CD4-positive, alpha-beta T cell (primary cell): ENCODE results near the gene PTP4A1. TPM values are rescaled to one million over a fixed set of nuclear protein-coding genes. Genes with fewer than 3 reads are reported as not detected.
"Not testable (repeated sequence)": the region's sequence is repeated elsewhere in the genome, so short reads cannot be mapped to it uniquely, and the experiment has no call there.

Experiments
- ATAC-seq: fragments of 200-7000 bp; cut with Tn5 transposase; one replicate; pipeline ENCODE4 v1.10.0; 2022; ENCODE audit warnings: mild to moderate bottlenecking; ENCODE audit not compliant: poor library complexity
- CTCF ChIA-PET: fragments of 350-600 bp; sonication (Branson Sonifier 250); formaldehyde crosslinking; loops from one replicate; lab custom pipeline; 2021; ENCODE audit warnings: antibody characterized with exemption, inconsistent platforms; lab: Charles Lee
- POLR2A ChIA-PET: fragments of 350-600 bp; sonication (Branson Sonifier 250); formaldehyde crosslinking; loops from one replicate; lab custom pipeline; 2021; ENCODE audit warnings: antibody characterized with exemption, inconsistent platforms; lab: Charles Lee
- DNase-seq, 14 experiments: peaks; one replicate each; pipeline ENCODE4 v3.0.0-alpha.2; 2013 to 2020; ENCODE audit warnings: mixed read lengths in 2 of 14
- H3K27ac ChIP-seq, 2 donors: one replicate each; pipeline versions ENCODE4 v1.5.1 to v1.7.0; 2013; ENCODE audit warnings: low read length in 2 of 2, low read depth in 1 of 2, mild to moderate bottlenecking in 1 of 2
- H3K27me3 ChIP-seq, 2 experiments: 1 replicate in 1 of 2; 2 replicates in 1 of 2; pipeline versions ENCODE4 v1.6.1 to v1.7.0; 2013; ENCODE audit warnings: low read length in 2 of 2, control low read depth in 1 of 2, mild to moderate bottlenecking in 1 of 2, moderate library complexity in 1 of 2; ENCODE audit not compliant: insufficient read depth in 2 of 2, control insufficient read depth in 1 of 2
- H3K36me3 ChIP-seq: one replicate; pipeline ENCODE4 v1.6.1; 2013; ENCODE audit warnings: low read length, control low read depth; ENCODE audit not compliant: insufficient read depth
- H3K4me1 ChIP-seq: one replicate; pipeline ENCODE4 v1.6.1; 2013; ENCODE audit warnings: low read length, control low read depth; ENCODE audit not compliant: insufficient read depth
- H3K4me3 ChIP-seq: one replicate; pipeline ENCODE4 v1.5.1; 2013; ENCODE audit warnings: mild to moderate bottlenecking, low read length, moderate library complexity
- H3K9me3 ChIP-seq, 2 experiments: 1 replicate in 1 of 2; 2 replicates in 1 of 2; pipeline versions ENCODE4 v1.6.1 to v1.7.0; 2013; ENCODE audit warnings: low read length in 2 of 2, mild to moderate bottlenecking in 2 of 2, control low read depth in 1 of 2, moderate library complexity in 1 of 2; ENCODE audit not compliant: control insufficient read depth in 1 of 2, insufficient read depth in 1 of 2
- H3K27ac Mint-ChIP-seq: one replicate; pipeline ENCODE4 v1.8.0; 2020; ENCODE audit warnings: mixed read lengths
- H3K27me3 Mint-ChIP-seq: one replicate; pipeline ENCODE4 v1.8.0; 2021; ENCODE audit warnings: mixed read lengths
- H3K36me3 Mint-ChIP-seq: one replicate; pipeline ENCODE4 v1.8.0; 2021; ENCODE audit warnings: low read depth, mixed read lengths
- H3K4me1 Mint-ChIP-seq: one replicate; pipeline ENCODE4 v1.8.0; 2021; ENCODE audit warnings: low read depth, mixed read lengths
- H3K4me3 Mint-ChIP-seq: one replicate; pipeline ENCODE4 v1.8.0; 2020; ENCODE audit warnings: mild to moderate bottlenecking, mixed read lengths
- H3K9me3 Mint-ChIP-seq: one replicate; pipeline ENCODE4 v1.8.0; 2020; ENCODE audit warnings: mixed read lengths
- CTCF ChIP-seq: fragments of 200-600 bp; IDR thresholded peaks from one replicate; pipeline ENCODE4 v1.8.0; 2022; ENCODE audit warnings: antibody characterized with exemption, mild to moderate bottlenecking
- intact Hi-C, 2 experiments: fragments of 100-400 bp; cut with DNase I in 1 of 2; cut with micrococcal nuclease in 1 of 2; formaldehyde crosslinking; loops; one replicate each; pipeline versions ENCODE4 v1.15.1 to v1.9.0; 2023 to 2025; cut with DNase I, micrococcal nuclease
- total RNA-seq, 174 experiments: library from RNA in 2 of 174; stranded (reverse) in 2 of 174; gene quantifications; one replicate each; pipeline ENCODE4 v1.2.3 and lab custom pipeline; 2021 to 2026

The PTP4A1 gene
- total RNA-seq, 2 experiments from 2014 or later = 254 to 258 TPM

GRCh38 chr6:63584125-63584514, 11.8 kb downstream of the PTP4A1 start:
- DNase-seq = no peak
- H3K9me3 Mint-ChIP-seq = no peaks in the 10 kb centered on the region

GRCh38 chr6:63584566-63584965, 12.3 kb downstream of the PTP4A1 start:
- H3K27me3 ChIP-seq = no peaks in the 10 kb centered on the region
- intact Hi-C loops = no loop called here
- POLR2A ChIA-PET = interaction anchor here (1.4 kb wide), 1 partner anchor 51 kb away, joined by 4 read pairs; the partner anchor contains the start of gene PHF3
- H3K4me3 Mint-ChIP-seq = no peak overlapping the region
- CTCF ChIA-PET = interaction anchor here (1.4 kb wide), 1 partner anchor 10 kb away, joined by 4 read pairs; no protein-coding TSS in a partner anchor
- no peaks in the 10 kb centered on the region for H3K27me3 Mint-ChIP-seq
- no peaks in the 10 kb centered on the region for H3K4me1 ChIP-seq
- no peak overlapping the region for H3K4me3 ChIP-seq
- H3K27ac ChIP-seq = no peak overlapping the region
- H3K27ac Mint-ChIP-seq = no peak overlapping the region
- H3K36me3 Mint-ChIP-seq = peaks cover 37% of the 10 kb centered on the region
- no peak for DNase-seq
- ATAC-seq = no peak
- H3K9me3 ChIP-seq = no peaks in the 10 kb centered on the region
- peaks cover 14% of the 10 kb centered on the region for H3K36me3 ChIP-seq
- H3K4me1 Mint-ChIP-seq = no peaks in the 10 kb centered on the region
- no peaks in the 10 kb centered on the region for H3K9me3 Mint-ChIP-seq
- TF ChIP-seq CTCF = no peak

More at GRCh38 chr6:63584125-63584514, 11.8 kb downstream of the PTP4A1 start:
- Mint-ChIP-seq H3K4me3 (no peak overlapping the region), H3K36me3 (peaks cover 41% of the 10 kb centered on the region), H3K4me1 (no peaks in the 10 kb centered on the region), H3K27me3 (no peaks in the 10 kb centered on the region), H3K27ac (no peak overlapping the region)
- POLR2A ChIA-PET = interaction anchor here (0.8 to 1.4 kb wide), 3 partner anchors 11 to 53 kb away, joined by 3 to 5 read pairs (median 4); partner anchors contain the start of gene PHF3
- H3K27ac ChIP-seq = no peak overlapping the region
- no peak for TF ChIP-seq CTCF
- H3K27me3 ChIP-seq = no peaks in the 10 kb centered on the region
- no peak overlapping the region for H3K4me3 ChIP-seq
- CTCF ChIA-PET = interaction anchor here (1.4 kb wide), 1 partner anchor 10 kb away, joined by 4 read pairs; no protein-coding TSS in a partner anchor
- H3K9me3 ChIP-seq = no peaks in the 10 kb centered on the region
- H3K4me1 ChIP-seq = no peaks in the 10 kb centered on the region
- peaks cover 18% of the 10 kb centered on the region for H3K36me3 ChIP-seq
- no peak for ATAC-seq
- intact Hi-C loops = no loop called here

- H3K4me1 ChIP-seq, DNase-seq, H3K27ac Mint-ChIP-seq, H3K27me3 ChIP-seq, H3K27ac ChIP-seq, H3K9me3 ChIP-seq, H3K4me3 Mint-ChIP-seq, H3K4me1 Mint-ChIP-seq, H3K4me3 ChIP-seq, ATAC-seq, H3K9me3 Mint-ChIP-seq, CTCF ChIA-PET, H3K27me3 Mint-ChIP-seq, POLR2A ChIA-PET, H3K36me3 ChIP-seq: not testable (repeated sequence)
- intact Hi-C loops = loop anchor here in 1 of 2 experiments (5.0 kb wide), 1 partner anchor 122 kb away; no protein-coding TSS in a partner anchor
- peaks cover 26% of the 10 kb centered on the region for H3K36me3 Mint-ChIP-seq
Measured at GRCh38 chr6:63585652-63586051, 13.4 kb downstream of the PTP4A1 start.

- H3K27me3 Mint-ChIP-seq = peaks cover 12% of the 10 kb centered on the region
- no peak for TF ChIP-seq CTCF
- intact Hi-C loops = loop anchor here in 1 of 2 experiments (5.0 kb wide), 1 partner anchor 117 kb away; no protein-coding TSS in a partner anchor
Measured at GRCh38 chr6:63589952-63590411, 17.7 kb downstream of the PTP4A1 start.

More at GRCh38 chr6:63589952-63590411, 17.7 kb downstream of the PTP4A1 start:
- ChIA-PET POLR2A (no interaction called here), CTCF (no interaction called here)
- Mint-ChIP-seq H3K4me1 (no peaks in the 10 kb centered on the region), H3K27ac (no peak overlapping the region), H3K9me3 (no peaks in the 10 kb centered on the region), H3K36me3 (no peaks in the 10 kb centered on the region), H3K4me3 (no peak overlapping the region)
- H3K36me3 ChIP-seq = no peaks in the 10 kb centered on the region
- H3K27ac ChIP-seq = no peak overlapping the region
- ATAC-seq (no peak), DNase-seq (no peak)
- no peaks in the 10 kb centered on the region for H3K4me1 ChIP-seq
- no peaks in the 10 kb centered on the region for H3K9me3 ChIP-seq
- H3K27me3 ChIP-seq = no peaks in the 10 kb centered on the region
- no peak overlapping the region for H3K4me3 ChIP-seq
